GM18511 (cell line): Measurements from ENCODE around the gene GAST.

Experiments
- ATAC-seq: cut with Tn5 transposase; IDR thresholded peaks from one replicate; pipeline ENCODE4 v1.9.1; 2021; ENCODE audit warnings: mild to moderate bottlenecking, moderate library complexity; ENCODE audit not compliant: unreplicated experiment

GAST gene

GRCh38 chr17:41738801-41739112 is 26.6 kb downstream of the GAST start:
- no peak for ATAC-seq

GRCh38 chr17:41739661-41740352 is 27.7 kb downstream of the GAST start:
- no peak for ATAC-seq

- no peak for ATAC-seq
Observed at GRCh38 chr17:41740506-41740905, 28.4 kb downstream of the GAST start.

- ATAC-seq = no peak
Observed at GRCh38 chr17:41741709-41742108, 29.6 kb downstream of the GAST start.

- no peak for ATAC-seq
Observed at GRCh38 chr17:41748275-41748674, 36.1 kb downstream of the GAST start.

- no peak for ATAC-seq
Observed at GRCh38 chr17:41750862-41751261, 38.7 kb downstream of the GAST start.

GRCh38 chr17:41751288-41751687 is 39.2 kb downstream of the GAST start:
- no peak for ATAC-seq

- no peak for ATAC-seq
Observed at GRCh38 chr17:41754066-41754465, 41.9 kb downstream of the GAST start.

GRCh38 chr17:41758601-41759000 is 46.5 kb downstream of the GAST start:
- no peak for ATAC-seq

- no peak for ATAC-seq
Observed at GRCh38 chr17:41760878-41761277, 48.7 kb downstream of the GAST start.

- ATAC-seq = no peak
Observed at GRCh38 chr17:41762391-41762790, 50.3 kb downstream of the GAST start.

GRCh38 chr17:41762841-41763240 is 50.7 kb downstream of the GAST start:
- no peak for ATAC-seq

GRCh38 chr17:41763327-41763726 is 51.2 kb downstream of the GAST start:
- ATAC-seq = no peak
